ENCODE results near the gene SOX18.

The SOX18 gene

GRCh38 chr20:64036346-64037198 lies 12.9 kb downstream of the SOX18 start:
- DNase-seq, result no peak

GRCh38 chr20:64035933-64036345 lies 13.5 kb downstream of the SOX18 start, which contains the start of gene C20orf204:
Gene C20orf204, plus strand, starts transcription at chr20:64036182. Its CDS starts 142 bp downstream, at chr20:64036324.
- DNase-seq, result no peak

GRCh38 chr20:64035066-64035932 lies 14.1 kb downstream of the SOX18 start:
- no peak for DNase-seq

- no peak for DNase-seq
Observed at GRCh38 chr20:64033981-64034493, 15.4 kb downstream of the SOX18 start.

- DNase-seq, result no peak
Observed at GRCh38 chr20:64032706-64033624, 16.5 kb downstream of the SOX18 start.

- no peak for DNase-seq
Observed at GRCh38 chr20:64031822-64032314, 17.6 kb downstream of the SOX18 start.

GRCh38 chr20:64030371-64031134 lies 18.9 kb downstream of the SOX18 start:
- no peak for DNase-seq

GRCh38 chr20:64029293-64030117 lies 19.9 kb downstream of the SOX18 start:
- no peak for DNase-seq

GRCh38 chr20:64027981-64028685 lies 21.3 kb downstream of the SOX18 start:
- DNase-seq, result no peak

- DNase-seq, result no peak
Observed at GRCh38 chr20:64025826-64026412, 23.5 kb downstream of the SOX18 start.

- DNase-seq, result no peak
Observed at GRCh38 chr20:64025101-64025825, 24.2 kb downstream of the SOX18 start.

GRCh38 chr20:64024141-64024990 lies 25.1 kb downstream of the SOX18 start:
- DNase-seq, result no peak

- no peak for DNase-seq
Observed at GRCh38 chr20:64023361-64024140, 25.9 kb downstream of the SOX18 start.

GRCh38 chr20:64022671-64023360 lies 26.6 kb downstream of the SOX18 start:
- DNase-seq, result no peak

GRCh38 chr20:64021124-64021975 lies 28.1 kb downstream of the SOX18 start:
- DNase-seq, result no peak

Data from EL (cell line).